PC-9 (cell line): ENCODE measurements around the gene PWWP2B. TPM values are rescaled to one million over a fixed set of nuclear protein-coding genes. Genes with fewer than 3 reads are reported as not detected.

Experiments
- BruUV-seq: library from RNA; stranded (reverse); fragments of 400-500 nt; replicated peaks from 2 replicates; lab custom pipeline; 2021; lab: Mats Ljungman, UMichigan
- CTCF ChIA-PET: fragments of 300-600 bp; sonication (Branson Sonifier 250); formaldehyde crosslinking; loops from one replicate; lab custom pipeline; 2022; ENCODE audit warnings: antibody characterized with exemption; lab: Charles Lee
- POLR2A ChIA-PET: fragments of 300-600 bp; sonication (Branson Sonifier 250); formaldehyde crosslinking; loops from one replicate; lab custom pipeline; 2022; ENCODE audit warnings: antibody characterized with exemption; ENCODE audit not compliant: unreplicated experiment; lab: Charles Lee
- DNase-seq, 2 experiments: peaks; one replicate each; pipeline versions ENCODE4 v3.0.0 to v3.0.0-alpha.2; 2015 to 2022; ENCODE audit warnings: mixed read lengths in 1 of 2
- H2AFZ ChIP-seq: fragments of 200-600 bp; sonication (generic); 2 replicates; pipeline ENCODE4 v1.8.1; 2017; ENCODE audit warnings: antibody characterized with exemption
- H3F3A ChIP-seq: fragments of 200-600 bp; sonication (generic); 2 replicates; pipeline ENCODE4 v1.8.1; 2017; ENCODE audit warnings: antibody characterized with exemption, mild to moderate bottlenecking, low read depth; ENCODE audit not compliant: insufficient read depth
- H3K27ac ChIP-seq: fragments of 200-600 bp; sonication (generic); 2 replicates; pipeline ENCODE4 v1.6.1; 2016; ENCODE audit warnings: mixed run types
- H3K27me3 ChIP-seq: fragments of 200-600 bp; sonication (generic); 2 replicates; pipeline ENCODE4 v1.6.1; 2016; ENCODE audit warnings: low read depth, mixed run types; ENCODE audit not compliant: insufficient read depth
- H3K36me3 ChIP-seq: fragments of 200-600 bp; sonication (generic); 2 replicates; pipeline ENCODE4 v1.6.1; 2016; ENCODE audit warnings: low read depth, mixed run types
- H3K4me1 ChIP-seq: fragments of 200-600 bp; sonication (generic); replicated peaks from 2 replicates; pipeline ENCODE4 v1.6.1; 2016; ENCODE audit warnings: mixed run types; ENCODE audit not compliant: insufficient read depth
- H3K4me2 ChIP-seq: fragments of 200-600 bp; sonication (generic); 2 replicates; pipeline ENCODE4 v1.6.1; 2017; ENCODE audit warnings: mixed run types
- H3K4me3 ChIP-seq: fragments of 200-600 bp; sonication (generic); 2 replicates; pipeline ENCODE4 v1.6.1; 2016; ENCODE audit warnings: mixed run types
- H3K79me2 ChIP-seq: fragments of 200-600 bp; sonication (generic); 2 replicates; pipeline ENCODE4 v1.6.1; 2017; ENCODE audit warnings: low read depth, mixed run types
- H3K9me2 ChIP-seq: fragments of 200-600 bp; sonication (generic); 2 replicates; pipeline ENCODE4 v1.8.1; 2017; ENCODE audit warnings: mild to moderate bottlenecking; ENCODE audit not compliant: insufficient read depth
- H3K9me3 ChIP-seq: fragments of 200-600 bp; sonication (generic); 2 replicates; pipeline ENCODE4 v1.8.1; 2016; ENCODE audit warnings: low read depth; ENCODE audit not compliant: insufficient read depth
- H4K20me1 ChIP-seq: fragments of 200-600 bp; sonication (generic); 2 replicates; pipeline ENCODE4 v1.8.1; 2017; ENCODE audit not compliant: insufficient read depth
- EZH2 ChIP-seq: fragments of 200-600 bp; sonication (generic); IDR thresholded peaks from 2 replicates; pipeline ENCODE4 v1.8.0; 2017; ENCODE audit warnings: antibody characterized with exemption, low read depth
- intact Hi-C: fragments of 100-400 bp; cut with micrococcal nuclease; formaldehyde crosslinking; loops from one replicate; pipeline ENCODE4 v1.10.0; 2022; ENCODE audit not compliant: unreplicated experiment
- total RNA-seq: library from RNA; stranded (reverse); gene quantifications from 2 replicates; pipeline ENCODE4 v1.2.3, GENCODE V29; 2021
- TF ChIP-seq, protein P1 (sequence below): fragments of 200-600 bp; sonication (generic); conservative IDR thresholded peaks from 2 replicates; pipeline ENCODE4 v1.6.1; 2017; ENCODE audit warnings: mixed run types, antibody characterized with exemption, mild to moderate bottlenecking, moderate library complexity

The PWWP2B gene
- total RNA-seq, 1 experiment from 2014 or later, result 16.9 TPM

DNA sequence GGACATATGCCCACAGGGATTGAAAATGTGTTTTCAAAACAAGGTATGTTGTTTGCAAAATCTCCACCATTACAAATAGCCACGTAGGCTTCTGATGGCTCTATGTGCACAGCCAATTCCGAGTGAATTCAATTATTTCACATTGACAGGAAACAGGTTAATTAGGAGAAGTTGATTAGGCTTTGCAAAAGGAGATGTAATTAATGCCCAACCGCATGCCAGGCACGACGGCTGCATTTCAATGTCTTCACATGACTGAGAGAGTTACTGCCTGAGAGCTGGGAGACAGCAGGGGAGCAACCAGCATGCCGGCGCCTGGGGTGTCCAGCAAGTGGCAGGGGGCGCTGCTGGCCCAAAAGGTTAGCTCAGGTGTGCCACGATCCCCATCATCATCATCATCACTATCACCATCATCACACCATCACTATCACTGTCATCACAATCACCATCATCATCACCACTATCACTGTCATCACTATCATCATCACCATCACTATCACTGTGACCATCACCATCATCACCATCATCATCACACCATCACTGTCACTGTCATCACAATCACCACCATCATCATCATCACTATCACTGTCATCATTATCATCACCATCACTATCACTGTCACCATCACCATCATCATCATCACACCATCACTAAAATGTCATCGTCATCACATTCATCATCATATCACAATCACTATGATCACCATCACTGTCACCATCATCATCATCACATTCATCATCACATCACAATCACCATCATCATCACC, 30.2 kb downstream of the PWWP2B start:
- Histone ChIP-seq H3K4me2 (no peak overlapping the region), H3K27ac (no peak overlapping the region), H3K4me1 (peaks cover 5% of the 10 kb centered on the region), H3K36me3 (no peaks in the 10 kb centered on the region), H3K27me3 (no peaks in the 10 kb centered on the region), H3K79me2 (no peaks in the 10 kb centered on the region), H3K9me2 (no peaks in the 10 kb centered on the region), H3K4me3 (no peak overlapping the region), H3K9me3 (no peaks in the 10 kb centered on the region), H2AFZ (no peak overlapping the region), H4K20me1 (no peaks in the 10 kb centered on the region), H3F3A (peaks cover under 1% of the 10 kb centered on the region; the same call in 1 of the 2 replicates)
- ChIA-PET CTCF (no interaction called here), POLR2A (no interaction called here)
- intact Hi-C loops, result no loop called here
- no peak for DNase-seq
- no TSS peak for BruUV-seq
- TF ChIP-seq, protein P1, sequence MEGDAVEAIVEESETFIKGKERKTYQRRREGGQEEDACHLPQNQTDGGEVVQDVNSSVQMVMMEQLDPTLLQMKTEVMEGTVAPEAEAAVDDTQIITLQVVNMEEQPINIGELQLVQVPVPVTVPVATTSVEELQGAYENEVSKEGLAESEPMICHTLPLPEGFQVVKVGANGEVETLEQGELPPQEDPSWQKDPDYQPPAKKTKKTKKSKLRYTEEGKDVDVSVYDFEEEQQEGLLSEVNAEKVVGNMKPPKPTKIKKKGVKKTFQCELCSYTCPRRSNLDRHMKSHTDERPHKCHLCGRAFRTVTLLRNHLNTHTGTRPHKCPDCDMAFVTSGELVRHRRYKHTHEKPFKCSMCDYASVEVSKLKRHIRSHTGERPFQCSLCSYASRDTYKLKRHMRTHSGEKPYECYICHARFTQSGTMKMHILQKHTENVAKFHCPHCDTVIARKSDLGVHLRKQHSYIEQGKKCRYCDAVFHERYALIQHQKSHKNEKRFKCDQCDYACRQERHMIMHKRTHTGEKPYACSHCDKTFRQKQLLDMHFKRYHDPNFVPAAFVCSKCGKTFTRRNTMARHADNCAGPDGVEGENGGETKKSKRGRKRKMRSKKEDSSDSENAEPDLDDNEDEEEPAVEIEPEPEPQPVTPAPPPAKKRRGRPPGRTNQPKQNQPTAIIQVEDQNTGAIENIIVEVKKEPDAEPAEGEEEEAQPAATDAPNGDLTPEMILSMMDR, result no peak
- no peak for TF ChIP-seq EZH2

GRCh38 chr10:132427939-132428367, 31.0 kb downstream of the PWWP2B start:
- TF ChIP-seq EZH2, result no peak
- TF ChIP-seq, protein P1, result no peak
- Histone ChIP-seq H3K4me1 (no peaks in the 10 kb centered on the region), H2AFZ (no peak overlapping the region), H3K27ac (no peak overlapping the region), H3K27me3 (no peaks in the 10 kb centered on the region), H4K20me1 (no peaks in the 10 kb centered on the region), H3K79me2 (no peaks in the 10 kb centered on the region), H3K9me2 (no peaks in the 10 kb centered on the region), H3K4me3 (no peak overlapping the region), H3K9me3 (no peaks in the 10 kb centered on the region), H3K4me2 (no peak overlapping the region), H3F3A (no peaks in the 10 kb centered on the region; the same call in 1 of the 2 replicates), H3K36me3 (no peaks in the 10 kb centered on the region)
- DNase-seq, result no peak
- ChIA-PET POLR2A (no interaction called here), CTCF (no interaction called here)
- BruUV-seq, result no TSS peak
- intact Hi-C loops, result no loop called here

DNA sequence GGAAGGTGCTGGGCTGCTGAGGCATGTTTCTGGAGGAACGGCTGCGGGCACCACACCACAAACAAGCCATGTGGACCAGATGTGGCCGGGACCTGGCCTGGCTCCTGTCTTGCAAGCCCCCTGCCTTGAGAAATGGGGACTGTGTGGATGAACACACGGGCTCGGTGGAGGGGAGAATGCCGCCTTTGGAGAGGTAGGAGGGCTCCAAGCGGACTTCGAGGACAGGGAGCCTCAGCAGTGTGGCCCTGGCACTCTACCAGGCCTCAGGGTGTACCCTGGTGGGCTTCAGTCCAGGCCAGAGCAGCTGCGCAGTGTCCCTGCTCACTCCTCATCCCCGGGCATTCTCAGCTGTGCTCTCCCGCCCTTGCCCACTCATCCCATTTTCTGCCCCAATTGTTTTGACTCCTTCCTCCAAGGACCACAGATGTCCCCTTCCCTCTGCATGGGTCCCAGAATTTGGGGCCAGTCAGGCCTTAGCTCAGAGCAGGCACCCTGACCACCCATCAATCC, 31.5 kb downstream of the PWWP2B start:
- BruUV-seq, result no TSS peak
- intact Hi-C loops, result no loop called here
- no peak overlapping the region for H3K4me2 ChIP-seq
- H3K4me3 ChIP-seq, result no peak overlapping the region
- H3K27me3 ChIP-seq, result no peaks in the 10 kb centered on the region
- H3K79me2 ChIP-seq, result no peaks in the 10 kb centered on the region
- H4K20me1 ChIP-seq, result no peaks in the 10 kb centered on the region
- H3F3A ChIP-seq, result no peaks in the 10 kb centered on the region; the same call in 1 of the 2 replicates
- ChIA-PET POLR2A (no interaction called here), CTCF (no interaction called here)
- DNase-seq, result no peak
- no peak overlapping the region for H3K27ac ChIP-seq
- no peaks in the 10 kb centered on the region for H3K36me3 ChIP-seq
- no peak overlapping the region for H2AFZ ChIP-seq
- TF ChIP-seq, protein P1, result no peak
- no peak for TF ChIP-seq EZH2
- no peaks in the 10 kb centered on the region for H3K9me2 ChIP-seq
- H3K4me1 ChIP-seq, result no peaks in the 10 kb centered on the region
- no peaks in the 10 kb centered on the region for H3K9me3 ChIP-seq
